ENCODE results near the gene NQO1. TPM values are rescaled to one million over a fixed set of nuclear protein-coding genes. Genes with fewer than 3 reads are reported as not detected.
"Not testable (repeated sequence)": the region's sequence is repeated elsewhere in the genome, so short reads cannot be mapped to it uniquely, and the experiment has no call there.

The NQO1 gene
- total RNA-seq (2014; rRNA removed; shearing (Covaris generic); ENCODE audit: low replicate concordance), result 3,594 and 3,651 TPM in 2 replicates

GRCh38 chr16:69726313-69727060, at the start of gene NQO1:
NQO1 (minus strand) TSS chr16:69726560; CDS start chr16:69726439, 121 bp downstream.
- in situ Hi-C loops (cut with HindIII; ENCODE audit: low pct_unique_long_range_greater_than_20kb, low sequenced_read_pairs), result no loop called here

GRCh38 chr16:69775563-69775962, 49.2 kb upstream of the NQO1 start:
- in situ Hi-C loops (cut with HindIII; ENCODE audit: low pct_unique_long_range_greater_than_20kb, low sequenced_read_pairs), result no loop called here
- no peak for DNase-seq (ENCODE audit: low read depth)

More at GRCh38 chr16:69726313-69727060, at the start of gene NQO1:
- peak; percentile 99 for DNase-seq (ENCODE audit: low read depth)

GRCh38 chr16:69773260-69773947, 47.0 kb upstream of the NQO1 start:
- DNase-seq (ENCODE audit: low read depth), result no peak
- in situ Hi-C loops (cut with HindIII; ENCODE audit: low pct_unique_long_range_greater_than_20kb, low sequenced_read_pairs), result no loop called here

GRCh38 chr16:69771651-69771967, 45.2 kb upstream of the NQO1 start:
- DNase-seq (ENCODE audit: low read depth), result no peak

GRCh38 chr16:69769404-69769803, 43.0 kb upstream of the NQO1 start:
- no peak for DNase-seq (ENCODE audit: low read depth)
- in situ Hi-C loops (cut with HindIII; ENCODE audit: low pct_unique_long_range_greater_than_20kb, low sequenced_read_pairs), result no loop called here

More at GRCh38 chr16:69771651-69771967, 45.2 kb upstream of the NQO1 start:
- in situ Hi-C loops (cut with HindIII; ENCODE audit: low pct_unique_long_range_greater_than_20kb, low sequenced_read_pairs), result no loop called here

- in situ Hi-C loops (cut with HindIII; ENCODE audit: low pct_unique_long_range_greater_than_20kb, low sequenced_read_pairs), result no loop called here
- no peak for DNase-seq (ENCODE audit: low read depth)
Measured at GRCh38 chr16:69768666-69769065, 42.3 kb upstream of the NQO1 start.

- in situ Hi-C loops (cut with HindIII; ENCODE audit: low pct_unique_long_range_greater_than_20kb, low sequenced_read_pairs), result no loop called here
- DNase-seq (ENCODE audit: low read depth), result no peak
Measured at GRCh38 chr16:69767459-69768229, 41.3 kb upstream of the NQO1 start.

GRCh38 chr16:69763599-69763942, 37.2 kb upstream of the NQO1 start:
- in situ Hi-C loops (cut with HindIII; ENCODE audit: low pct_unique_long_range_greater_than_20kb, low sequenced_read_pairs), result no loop called here

GRCh38 chr16:69762814-69763598, 36.6 kb upstream of the NQO1 start:
- in situ Hi-C loops (cut with HindIII; ENCODE audit: low pct_unique_long_range_greater_than_20kb, low sequenced_read_pairs), result no loop called here
- DNase-seq (ENCODE audit: low read depth), result peak; percentile 24

More at GRCh38 chr16:69763599-69763942, 37.2 kb upstream of the NQO1 start:
- DNase-seq (ENCODE audit: low read depth), result no peak

GRCh38 chr16:69761983-69762813, 35.8 kb upstream of the NQO1 start, which contains the start of gene WWP2:
WWP2 (plus strand) TSS chr16:69762332; CDS start chr16:69787011, 24,679 bp downstream.
- peak; percentile 82 for DNase-seq (ENCODE audit: low read depth)
- in situ Hi-C loops (cut with HindIII; ENCODE audit: low pct_unique_long_range_greater_than_20kb, low sequenced_read_pairs), result no loop called here

GRCh38 chr16:69757375-69757774, 31.0 kb upstream of the NQO1 start:
- DNase-seq (ENCODE audit: low read depth); in situ Hi-C loops (cut with HindIII; ENCODE audit: low pct_unique_long_range_greater_than_20kb, low sequenced_read_pairs): not testable (repeated sequence)

GRCh38 chr16:69756705-69757104, 30.3 kb upstream of the NQO1 start:
- no peak for DNase-seq (ENCODE audit: low read depth)
- in situ Hi-C loops (cut with HindIII; ENCODE audit: low pct_unique_long_range_greater_than_20kb, low sequenced_read_pairs), result no loop called here

GRCh38 chr16:69754469-69755310, 28.3 kb upstream of the NQO1 start, which contains the start of gene NOB1:
NOB1 (minus strand) TSS chr16:69754926; CDS start chr16:69754910, 16 bp downstream.
- in situ Hi-C loops (cut with HindIII; ENCODE audit: low pct_unique_long_range_greater_than_20kb, low sequenced_read_pairs), result no loop called here
- DNase-seq (ENCODE audit: low read depth), result peak; percentile 92

- in situ Hi-C loops (cut with HindIII; ENCODE audit: low pct_unique_long_range_greater_than_20kb, low sequenced_read_pairs), result no loop called here
- peak; percentile 7 for DNase-seq (ENCODE audit: low read depth)
Measured at GRCh38 chr16:69754143-69754468, 27.7 kb upstream of the NQO1 start.

GRCh38 chr16:69748694-69749345, 22.5 kb upstream of the NQO1 start:
- no peak for DNase-seq (ENCODE audit: low read depth)
- in situ Hi-C loops (cut with HindIII; ENCODE audit: low pct_unique_long_range_greater_than_20kb, low sequenced_read_pairs), result no loop called here

GRCh38 chr16:69747115-69747514, 20.8 kb upstream of the NQO1 start:
- in situ Hi-C loops (cut with HindIII; ENCODE audit: low pct_unique_long_range_greater_than_20kb, low sequenced_read_pairs), result no loop called here
- no peak for DNase-seq (ENCODE audit: low read depth)
